GM21717 (cell line): Measurements from ENCODE around the gene CERS6.

ENCODE experiments used
- ATAC-seq: cut with Tn5 transposase; IDR thresholded peaks from one replicate; pipeline ENCODE4 v1.9.1; 2021; ENCODE audit warnings: mild to moderate bottlenecking, moderate library complexity; ENCODE audit not compliant: unreplicated experiment

The CERS6 gene

GRCh38 chr2:168819050-168819715, 363.1 kb downstream of the CERS6 start:
- no peak for ATAC-seq

GRCh38 chr2:168819829-168820489, 363.9 kb downstream of the CERS6 start:
- no peak for ATAC-seq

GRCh38 chr2:168821577-168821976, 365.5 kb downstream of the CERS6 start:
- no peak for ATAC-seq

GRCh38 chr2:168821992-168822391, 365.9 kb downstream of the CERS6 start:
- no peak for ATAC-seq
